Fibroblast of skin of right quadriceps (primary cell): Measurements from ENCODE around the gene PTPRH.
"Not testable (repeated sequence)": the region's sequence is repeated elsewhere in the genome, so short reads cannot be mapped to it uniquely, and the experiment has no call there.

Experiments
- DNase-seq: peaks from one replicate; pipeline ENCODE4 v3.0.0-alpha.2; 2013

PTPRH gene

GRCh38 chr19:55244004-55244680 lies 34.8 kb upstream of the PTPRH start:
- no peak for DNase-seq

GRCh38 chr19:55242517-55242916 lies 33.2 kb upstream of the PTPRH start:
- no peak for DNase-seq

- no peak for DNase-seq
Measured at GRCh38 chr19:55241935-55242464, 32.7 kb upstream of the PTPRH start.

- DNase-seq = no peak
Measured at GRCh38 chr19:55241143-55241934, 32.0 kb upstream of the PTPRH start.

- no peak for DNase-seq
Measured at GRCh38 chr19:55240713-55241020, 31.4 kb upstream of the PTPRH start.

GRCh38 chr19:55239004-55239403 lies 29.7 kb upstream of the PTPRH start:
- DNase-seq = no peak

GRCh38 chr19:55238030-55238429 lies 28.7 kb upstream of the PTPRH start:
- DNase-seq = no peak

GRCh38 chr19:55232986-55233385 lies 23.7 kb upstream of the PTPRH start:
- no peak for DNase-seq

- DNase-seq = no peak
Measured at GRCh38 chr19:55232286-55232602, 22.9 kb upstream of the PTPRH start.

GRCh38 chr19:55231391-55232285 lies 22.3 kb upstream of the PTPRH start:
- DNase-seq = no peak

- DNase-seq = no peak
Measured at GRCh38 chr19:55230780-55231179, 21.5 kb upstream of the PTPRH start.

GRCh38 chr19:55230329-55230728 lies 21.0 kb upstream of the PTPRH start:
- no peak for DNase-seq

GRCh38 chr19:55229789-55230182 lies 20.5 kb upstream of the PTPRH start:
- no peak for DNase-seq

GRCh38 chr19:55229145-55229788 lies 20.0 kb upstream of the PTPRH start:
- no peak for DNase-seq

- DNase-seq = no peak
Measured at GRCh38 chr19:55228403-55229031, 19.2 kb upstream of the PTPRH start, which contains the start of gene TMEM86B. Gene TMEM86B, minus strand, starts transcription at chr19:55228763. Its CDS starts 22 bp downstream, at chr19:55228741.

GRCh38 chr19:55228015-55228391 lies 18.7 kb upstream of the PTPRH start:
- no peak for DNase-seq

GRCh38 chr19:55227241-55228014 lies 18.1 kb upstream of the PTPRH start:
- DNase-seq = no peak

- no peak for DNase-seq
Measured at GRCh38 chr19:55226788-55227187, 17.5 kb upstream of the PTPRH start.

- DNase-seq = no peak
Measured at GRCh38 chr19:55226273-55226672, 17.0 kb upstream of the PTPRH start.

- no peak for DNase-seq
Measured at GRCh38 chr19:55225415-55225958, 16.2 kb upstream of the PTPRH start.

- DNase-seq = not testable (repeated sequence)
Measured at GRCh38 chr19:55224679-55225414, 15.5 kb upstream of the PTPRH start.
